ENCODE results near the gene TMC6.
"Not testable (repeated sequence)": the region's sequence is repeated elsewhere in the genome, so short reads cannot be mapped to it uniquely, and the experiment has no call there.

Gene TMC6

DNA sequence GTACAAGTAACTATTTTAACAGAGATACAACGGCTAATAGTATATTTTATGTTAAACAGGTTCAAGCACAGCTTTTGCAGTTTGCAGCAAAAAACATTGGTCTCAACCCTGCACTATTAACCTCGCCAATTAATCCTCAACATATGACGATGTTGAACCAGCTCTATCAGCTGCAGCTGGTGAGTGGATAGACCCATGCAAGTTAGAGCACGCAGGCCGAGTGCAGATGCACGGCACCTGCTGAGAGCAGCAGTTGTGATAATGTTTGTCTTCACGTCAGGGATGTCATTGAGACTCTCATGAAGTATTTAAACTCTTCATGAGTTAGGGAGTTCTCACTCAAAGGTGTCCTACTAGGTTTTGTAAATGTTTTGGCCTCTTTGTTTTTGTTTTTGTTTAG is 45.6 kb downstream of the TMC6 start:
- DNase-seq (ENCODE audit: low read depth in 2 of 3, low spot score in 2 of 3): no peak

GRCh38 chr17:78082355-78082872 is 46.1 kb downstream of the TMC6 start:
- not testable (repeated sequence) for DNase-seq (ENCODE audit: low read depth in 2 of 3, low spot score in 2 of 3)

GRCh38 chr17:78081551-78081950 is 47.0 kb downstream of the TMC6 start:
- DNase-seq (ENCODE audit: low read depth in 2 of 3, low spot score in 2 of 3): no peak

DNA sequence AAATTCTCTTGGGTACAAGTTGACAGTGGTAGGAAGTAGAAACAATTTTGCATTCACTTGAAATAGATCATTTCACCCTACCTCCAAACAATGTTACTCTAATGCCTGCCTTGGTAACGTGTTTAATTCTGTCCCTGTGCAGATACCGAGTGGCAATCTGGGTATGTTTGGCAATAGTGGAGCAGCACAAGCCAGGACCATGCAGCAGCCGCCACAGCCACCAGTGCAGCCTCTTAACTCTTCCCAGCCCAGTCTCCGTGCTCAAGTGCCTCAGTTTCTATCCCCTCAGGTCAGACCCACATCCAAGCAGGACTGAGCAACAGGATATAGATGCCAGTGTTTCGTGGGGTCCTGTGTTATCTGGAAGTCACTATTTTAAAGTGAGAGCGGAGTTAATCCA is 49.3 kb downstream of the TMC6 start:
- DNase-seq (ENCODE audit: low read depth in 2 of 3, low spot score in 2 of 3): no peak

- DNase-seq (ENCODE audit: low read depth in 2 of 3, low spot score in 2 of 3): no peak
Measured at GRCh38 chr17:78075545-78075944, 53.0 kb downstream of the TMC6 start.

DNA sequence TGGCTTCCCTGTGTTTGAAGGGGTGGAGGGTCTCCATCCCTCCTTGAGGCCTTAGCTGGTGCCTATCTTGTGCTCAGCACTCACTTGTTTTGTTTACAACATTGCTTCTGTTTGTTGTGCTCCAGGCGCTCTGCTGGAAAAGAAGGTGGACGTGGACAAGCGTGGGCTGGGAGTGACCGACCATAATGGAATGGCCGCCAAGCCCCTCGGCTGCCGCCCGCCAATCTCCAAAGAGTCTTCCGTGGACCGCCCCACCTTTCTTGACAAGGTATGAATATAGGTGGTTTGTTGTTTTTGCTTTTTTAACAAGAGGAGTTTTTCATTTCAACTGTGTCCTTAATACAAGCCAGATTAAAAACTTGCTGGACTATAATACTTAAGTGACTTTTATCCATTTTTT is 53.5 kb downstream of the TMC6 start:
- no peak for DNase-seq (ENCODE audit: low read depth in 2 of 3, low spot score in 2 of 3)

DNA sequence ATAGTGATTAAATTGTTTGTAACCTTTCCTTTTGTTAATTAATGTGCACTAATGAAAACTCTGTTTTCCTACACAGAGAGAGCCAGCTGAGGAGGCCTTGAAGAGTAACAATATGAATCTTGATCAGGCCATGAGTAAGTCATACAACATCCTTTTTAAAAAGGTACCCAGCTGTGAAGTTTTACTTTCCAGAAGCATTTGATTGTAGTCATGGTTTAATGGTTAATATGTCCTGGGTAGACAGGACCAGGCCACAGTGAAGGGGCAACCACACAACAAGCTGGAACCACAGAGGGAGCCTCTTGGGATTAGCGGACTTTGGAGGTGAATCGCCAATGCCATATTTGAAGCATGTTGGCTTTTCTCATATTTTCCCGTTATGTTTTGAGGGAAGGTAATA is 55.6 kb downstream of the TMC6 start:
- DNase-seq (ENCODE audit: low read depth in 2 of 3, low spot score in 2 of 3): no peak

DNA sequence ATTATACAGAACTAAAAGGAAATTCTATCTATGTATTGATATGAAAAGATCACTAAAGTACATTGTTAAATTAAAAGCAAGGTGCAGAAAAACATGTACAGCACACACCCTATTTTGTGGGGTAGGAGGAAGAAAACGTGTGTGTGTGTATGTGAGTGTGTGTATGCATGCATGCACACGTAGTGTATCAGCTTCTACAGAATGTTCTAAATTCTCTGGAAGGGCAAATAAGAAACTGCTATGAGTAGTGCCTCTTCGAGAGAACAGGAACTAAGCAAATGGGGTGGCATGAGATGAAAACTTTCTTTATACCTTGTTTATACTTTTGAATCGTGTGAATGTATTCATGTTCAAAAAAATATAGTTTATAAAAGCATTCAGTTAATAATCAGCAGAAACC is 58.9 kb downstream of the TMC6 start:
- no peak for DNase-seq (ENCODE audit: low read depth in 2 of 3, low spot score in 2 of 3)

- DNase-seq (ENCODE audit: low read depth in 2 of 3, low spot score in 2 of 3): not testable (repeated sequence)
Measured at GRCh38 chr17:78066976-78067375, 61.6 kb downstream of the TMC6 start.

DNA sequence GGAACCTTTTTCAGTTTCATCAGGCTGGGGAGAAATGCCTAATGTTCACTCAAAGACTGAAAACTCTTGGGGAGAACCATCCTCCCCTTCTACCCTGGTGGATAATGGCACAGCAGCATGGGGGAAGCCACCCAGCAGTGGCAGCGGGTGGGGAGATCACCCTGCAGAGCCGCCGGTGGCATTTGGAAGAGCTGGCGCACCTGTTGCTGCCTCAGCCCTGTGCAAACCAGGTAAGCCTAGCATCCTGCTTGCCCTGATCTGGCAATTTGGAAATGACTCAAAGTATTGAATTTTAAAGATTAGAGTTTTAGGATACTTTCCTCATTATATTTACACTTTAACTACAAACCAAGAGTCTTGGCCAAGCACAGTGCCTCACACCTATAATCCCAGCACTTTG is 63.8 kb downstream of the TMC6 start:
- no peak for DNase-seq (ENCODE audit: low read depth in 2 of 3, low spot score in 2 of 3)

GRCh38 chr17:78063489-78063888 is 65.1 kb downstream of the TMC6 start:
- DNase-seq (ENCODE audit: low read depth in 2 of 3, low spot score in 2 of 3): no peak

DNA sequence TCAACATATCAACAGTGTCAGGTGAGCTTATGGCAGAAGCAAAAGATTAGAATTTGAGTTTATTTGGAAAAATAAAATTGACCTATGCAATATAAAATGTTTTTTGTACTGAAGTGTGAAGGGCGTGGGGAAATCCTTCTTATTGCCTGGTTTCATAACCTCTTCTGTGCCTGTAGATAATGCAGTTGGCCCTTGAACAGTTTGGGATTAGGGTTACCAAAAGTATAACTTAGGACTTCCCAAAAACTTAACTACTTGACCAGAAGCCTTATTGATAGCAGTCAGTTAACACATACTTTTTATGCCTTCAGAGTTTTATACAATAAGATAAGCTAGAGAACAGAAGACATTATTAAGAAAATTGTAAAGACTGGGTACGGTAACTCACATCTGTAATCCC is 66.0 kb downstream of the TMC6 start:
- DNase-seq (ENCODE audit: low read depth in 2 of 3, low spot score in 2 of 3): no peak

All from activated CD8-positive, alpha-beta memory T cell treated with anti-CD3 and anti-CD28 coated beads for 48 hours (primary cell).